ENCODE measurements around the gene DSC2. TPM values are rescaled to one million over a fixed set of nuclear protein-coding genes. Genes with fewer than 3 reads are reported as not detected.

DSC2 gene
- total RNA-seq, 1 experiment from 2014 or later = 0.04 TPM

- intact Hi-C loops (cut with micrococcal nuclease; ENCODE audit: unreplicated experiment) = no loop called here
- TF ChIP-seq EZH2 (IDR thresholded peaks at IDR 0.05; ENCODE audit: borderline replicate concordance, low read depth, low read length, poor library complexity, severe bottlenecking) = no peak
- POLR2A ChIA-PET (ENCODE audit: low non-redundant PET) = no interaction called here
- CTCF ChIA-PET = no interaction called here
- no peaks in the 10 kb centered on the region for H3K36me3 ChIP-seq (ENCODE audit: insufficient read depth, low read length, poor library complexity, severe bottlenecking)
- no peak overlapping the region for H3K4me3 ChIP-seq (ENCODE audit: low read depth, low read length, poor library complexity, severe bottlenecking)
- H3K27ac ChIP-seq (ENCODE audit: low read depth, low read length, poor library complexity, severe bottlenecking) = no peak overlapping the region
- no peaks in the 10 kb centered on the region for H3K9me3 ChIP-seq (ENCODE audit: low read depth, low read length, poor library complexity, severe bottlenecking)
- no TSS peak for BruUV-seq (replicated peaks)
- no peak for DNase-seq (ENCODE audit: low spot score)
- H3K27me3 ChIP-seq (replicated peaks; ENCODE audit: insufficient read depth, low read depth, low read length, poor library complexity) = peaks cover 54% of the 10 kb centered on the region
- H3K4me1 ChIP-seq (ENCODE audit: insufficient read depth, low read length, poor library complexity, severe bottlenecking) = no peaks in the 10 kb centered on the region
Observed at GRCh38 chr18:31043709-31044108, 58.5 kb downstream of the DSC2 start.

GRCh38 chr18:31042406-31043181 is 59.6 kb downstream of the DSC2 start, which contains the start of gene DSC3:
DSC3 (minus strand) TSS chr18:31042742; CDS start chr18:31042660, 82 bp downstream.
- H3K27ac ChIP-seq (ENCODE audit: low read depth, low read length, poor library complexity, severe bottlenecking) = no peak within 1 kb of the TSS
- no peaks in the 10 kb centered on the region for H3K36me3 ChIP-seq (ENCODE audit: insufficient read depth, low read length, poor library complexity, severe bottlenecking)
- CTCF ChIA-PET = no interaction called here
- DNase-seq (ENCODE audit: low spot score) = no peak
- no peaks in the 10 kb centered on the region for H3K4me1 ChIP-seq (ENCODE audit: insufficient read depth, low read length, poor library complexity, severe bottlenecking)
- intact Hi-C loops (cut with micrococcal nuclease; ENCODE audit: unreplicated experiment) = no loop called here
- POLR2A ChIA-PET (ENCODE audit: low non-redundant PET) = no interaction called here
- no peaks in the 10 kb centered on the region for H3K9me3 ChIP-seq (ENCODE audit: low read depth, low read length, poor library complexity, severe bottlenecking)
- peaks cover 59% of the 10 kb centered on the region for H3K27me3 ChIP-seq (replicated peaks; ENCODE audit: insufficient read depth, low read depth, low read length, poor library complexity)
- BruUV-seq (replicated peaks) = no TSS peak
- no peak for TF ChIP-seq EZH2 (IDR thresholded peaks at IDR 0.05; ENCODE audit: borderline replicate concordance, low read depth, low read length, poor library complexity, severe bottlenecking)
- TF ChIP-seq CTCF (conservative IDR thresholded peaks at IDR 0.05; ENCODE audit: low read depth, low read length) = no peak
- H3K4me3 ChIP-seq (ENCODE audit: low read depth, low read length, poor library complexity, severe bottlenecking) = no peak within 1 kb of the TSS

- no peak for DNase-seq (ENCODE audit: low spot score)
- no peaks in the 10 kb centered on the region for H3K9me3 ChIP-seq (ENCODE audit: low read depth, low read length, poor library complexity, severe bottlenecking)
- peaks cover 59% of the 10 kb centered on the region for H3K27me3 ChIP-seq (replicated peaks; ENCODE audit: insufficient read depth, low read depth, low read length, poor library complexity)
- CTCF ChIA-PET = no interaction called here
- no peak overlapping the region for H3K4me3 ChIP-seq (ENCODE audit: low read depth, low read length, poor library complexity, severe bottlenecking)
- POLR2A ChIA-PET (ENCODE audit: low non-redundant PET) = no interaction called here
- no peak overlapping the region for H3K27ac ChIP-seq (ENCODE audit: low read depth, low read length, poor library complexity, severe bottlenecking)
- no TSS peak for BruUV-seq (replicated peaks)
- TF ChIP-seq EZH2 (IDR thresholded peaks at IDR 0.05; ENCODE audit: borderline replicate concordance, low read depth, low read length, poor library complexity, severe bottlenecking) (no peak), CTCF (conservative IDR thresholded peaks at IDR 0.05; ENCODE audit: low read depth, low read length) (no peak)
- intact Hi-C loops (cut with micrococcal nuclease; ENCODE audit: unreplicated experiment) = no loop called here
- no peaks in the 10 kb centered on the region for H3K4me1 ChIP-seq (ENCODE audit: insufficient read depth, low read length, poor library complexity, severe bottlenecking)
- H3K36me3 ChIP-seq (ENCODE audit: insufficient read depth, low read length, poor library complexity, severe bottlenecking) = no peaks in the 10 kb centered on the region
Observed at GRCh38 chr18:31042084-31042405, 60.2 kb downstream of the DSC2 start.
